HG02759 (cell line): ENCODE results near the gene RFC4.

Source experiments
- ATAC-seq: cut with Tn5 transposase; IDR thresholded peaks from one replicate; pipeline ENCODE4 v1.9.1; 2021; ENCODE audit warnings: mild to moderate bottlenecking, moderate library complexity; ENCODE audit not compliant: unreplicated experiment

RFC4 gene

GRCh38 chr3:186754871-186755270 lies 51.4 kb downstream of the RFC4 start:
- ATAC-seq: no peak

- ATAC-seq: no peak
Measured at GRCh38 chr3:186754006-186754405, 52.3 kb downstream of the RFC4 start.

GRCh38 chr3:186751480-186751879 lies 54.8 kb downstream of the RFC4 start:
- no peak for ATAC-seq

- no peak for ATAC-seq
Measured at GRCh38 chr3:186750316-186750715, 56.0 kb downstream of the RFC4 start.

GRCh38 chr3:186746008-186746407 lies 60.3 kb downstream of the RFC4 start:
- ATAC-seq: no peak

- no peak for ATAC-seq
Measured at GRCh38 chr3:186743666-186744065, 62.6 kb downstream of the RFC4 start.

- no peak for ATAC-seq
Measured at GRCh38 chr3:186742618-186743380, 63.5 kb downstream of the RFC4 start.
